ENCODE measurements around the gene RNF41.
"Not testable (repeated sequence)": the region's sequence is repeated elsewhere in the genome, so short reads cannot be mapped to it uniquely, and the experiment has no call there.

RNF41 gene

GRCh38 chr12:56163533-56164344, 58.0 kb downstream of the RNF41 start:
- no peak for DNase-seq

DNA sequence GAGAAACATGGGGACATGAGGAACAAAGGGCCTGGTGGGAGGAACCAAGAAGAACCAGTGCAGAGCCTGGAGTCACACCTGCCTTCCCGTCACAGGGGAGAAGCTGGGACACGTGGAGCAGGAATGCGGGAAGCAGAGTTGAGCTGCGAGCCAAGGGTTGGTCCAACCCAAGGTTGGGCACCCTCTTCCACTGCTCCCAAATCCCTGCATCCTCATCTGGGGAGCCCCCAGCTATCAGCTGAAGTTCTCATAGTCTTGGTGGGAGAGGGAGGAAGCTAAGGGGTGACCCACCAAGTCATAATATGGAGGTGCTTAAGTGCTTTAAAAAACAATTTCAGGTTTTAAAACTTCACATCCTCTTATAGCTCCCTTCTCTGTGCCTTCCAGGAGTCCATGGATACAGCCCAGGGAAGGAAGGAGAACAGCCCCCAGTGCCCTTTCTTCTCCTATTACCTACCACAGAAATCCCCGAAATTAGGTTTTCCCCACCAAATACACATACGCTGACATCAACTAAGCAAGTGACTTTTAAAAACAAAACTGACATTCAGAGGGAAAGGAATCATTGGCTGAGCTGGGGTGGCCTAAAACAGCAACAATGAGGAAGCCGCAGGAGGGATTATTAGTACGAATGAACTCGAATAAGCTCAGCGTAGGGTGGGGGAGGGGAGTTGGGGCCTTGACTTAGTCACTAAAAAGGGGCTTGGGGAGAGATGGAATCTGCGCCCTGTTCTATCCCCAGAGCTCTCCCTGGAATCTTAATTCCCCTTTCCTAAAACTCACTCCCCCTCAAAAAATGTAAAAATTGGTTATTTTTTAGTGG, 59.0 kb downstream of the RNF41 start:
- no peak for DNase-seq

DNA sequence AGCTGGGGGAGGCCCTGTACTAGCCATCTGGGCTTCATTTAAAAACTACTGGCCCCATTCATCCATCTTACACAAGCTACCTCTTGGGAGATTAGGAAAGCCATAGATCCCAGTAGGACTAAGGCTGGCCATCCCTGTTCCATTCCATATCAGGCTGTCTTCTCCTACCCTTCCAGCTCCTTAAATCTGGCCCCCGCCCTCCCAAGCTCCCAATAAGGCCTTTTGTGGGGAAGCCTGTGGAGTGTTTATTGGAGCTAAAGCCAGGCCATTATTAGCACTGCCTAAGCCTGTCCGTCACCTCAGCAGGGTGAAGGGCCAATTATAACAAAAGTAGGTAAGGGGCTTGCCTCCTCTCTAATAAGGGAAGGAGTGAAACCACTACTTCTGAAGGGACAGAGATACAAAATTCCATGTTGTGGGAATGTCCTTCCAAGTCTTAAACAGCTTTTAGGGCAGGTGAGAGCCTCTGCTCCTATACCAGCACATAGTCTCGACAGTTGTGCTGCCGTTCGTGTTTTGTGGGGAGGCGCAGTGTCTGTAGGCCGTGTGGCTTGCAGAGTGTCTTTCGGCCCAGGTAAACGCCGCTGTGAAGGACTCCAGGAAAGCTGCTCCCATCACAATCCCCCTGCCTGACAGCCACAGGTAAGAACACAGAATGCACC, 59.9 kb downstream of the RNF41 start:
- no peak for DNase-seq

DNA sequence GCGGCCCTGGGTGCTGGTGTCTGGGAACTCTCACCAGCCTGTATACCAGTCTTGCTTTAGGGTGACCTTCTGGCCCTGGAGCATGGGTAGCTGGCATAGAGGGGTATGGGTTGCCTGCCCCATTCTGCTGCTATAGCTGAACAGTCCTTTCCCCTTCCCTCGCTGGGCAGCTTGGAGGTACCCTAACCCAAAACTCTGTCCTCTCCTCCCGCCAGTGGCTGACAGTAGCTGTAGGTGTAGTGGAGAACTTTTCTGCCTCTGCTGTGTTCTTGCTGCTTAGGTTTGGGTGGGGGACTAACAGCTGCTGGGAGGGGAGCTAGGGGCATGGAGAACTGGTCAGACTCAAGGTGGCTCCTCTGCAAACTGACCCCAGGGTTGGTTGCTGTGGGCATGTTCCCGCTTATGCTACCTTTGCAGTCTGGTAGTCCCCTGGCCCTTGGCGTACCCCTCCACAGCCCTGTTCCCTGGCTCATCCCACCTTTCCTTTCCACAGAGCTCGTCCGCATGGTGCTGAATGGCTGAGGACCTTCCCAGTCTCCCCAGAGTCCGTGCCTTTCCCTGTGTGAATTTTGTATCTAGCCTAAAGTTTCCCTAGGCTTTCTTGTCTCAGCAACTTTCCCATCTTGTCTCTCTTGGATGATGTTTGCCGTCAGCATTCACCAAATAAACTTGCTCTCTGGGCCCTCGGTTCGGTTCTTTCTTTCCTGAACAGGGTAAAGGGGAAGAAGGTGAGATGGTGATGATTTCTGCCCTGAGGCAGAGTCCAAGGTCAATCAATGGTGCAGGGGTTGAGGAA, 60.6 kb downstream of the RNF41 start:
- no peak for DNase-seq

DNA sequence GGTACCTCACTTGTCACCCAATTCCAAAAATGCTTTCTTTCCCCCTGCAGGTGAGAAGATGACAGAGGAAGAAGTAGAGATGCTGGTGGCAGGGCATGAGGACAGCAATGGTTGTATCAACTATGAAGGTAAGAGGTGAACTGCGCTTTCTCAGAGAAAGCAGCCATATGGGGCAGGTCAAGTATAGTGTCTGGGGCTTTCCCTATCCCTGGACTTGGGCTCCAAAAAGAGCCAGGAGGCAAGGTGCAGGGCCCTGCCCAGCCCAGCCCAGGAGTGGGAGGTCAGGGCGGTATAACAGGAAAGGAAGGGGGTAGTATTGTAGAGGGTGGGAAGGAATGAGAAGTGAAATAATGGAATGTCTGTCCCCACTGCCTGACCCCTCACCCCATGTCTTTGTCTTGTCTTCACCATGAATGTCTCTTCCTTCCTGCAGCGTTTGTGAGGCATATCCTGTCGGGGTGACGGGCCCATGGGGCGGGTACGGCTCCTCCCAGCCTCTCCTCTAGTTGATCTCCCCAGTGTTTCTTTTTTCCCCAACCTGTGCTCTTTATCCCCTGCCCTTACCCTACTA, 61.4 kb downstream of the RNF41 start:
- DNase-seq, result no peak

- no peak for DNase-seq
These were observed 62.1 kb downstream of the RNF41 start for GRCh38 chr12:56159482-56160192.

GRCh38 chr12:56158926-56159461, 62.7 kb downstream of the RNF41 start:
- peak in 1 of 2 experiments; percentile 38 for DNase-seq

- DNase-seq, result peak; percentile 95 to 98
These were observed 63.4 kb downstream of the RNF41 start, which contains the start of gene MYL6 for GRCh38 chr12:56158029-56158925. TSS of gene MYL6 (plus strand) at chr12:56158359. CDS start at chr12:56158402, 43 bp downstream.

DNA sequence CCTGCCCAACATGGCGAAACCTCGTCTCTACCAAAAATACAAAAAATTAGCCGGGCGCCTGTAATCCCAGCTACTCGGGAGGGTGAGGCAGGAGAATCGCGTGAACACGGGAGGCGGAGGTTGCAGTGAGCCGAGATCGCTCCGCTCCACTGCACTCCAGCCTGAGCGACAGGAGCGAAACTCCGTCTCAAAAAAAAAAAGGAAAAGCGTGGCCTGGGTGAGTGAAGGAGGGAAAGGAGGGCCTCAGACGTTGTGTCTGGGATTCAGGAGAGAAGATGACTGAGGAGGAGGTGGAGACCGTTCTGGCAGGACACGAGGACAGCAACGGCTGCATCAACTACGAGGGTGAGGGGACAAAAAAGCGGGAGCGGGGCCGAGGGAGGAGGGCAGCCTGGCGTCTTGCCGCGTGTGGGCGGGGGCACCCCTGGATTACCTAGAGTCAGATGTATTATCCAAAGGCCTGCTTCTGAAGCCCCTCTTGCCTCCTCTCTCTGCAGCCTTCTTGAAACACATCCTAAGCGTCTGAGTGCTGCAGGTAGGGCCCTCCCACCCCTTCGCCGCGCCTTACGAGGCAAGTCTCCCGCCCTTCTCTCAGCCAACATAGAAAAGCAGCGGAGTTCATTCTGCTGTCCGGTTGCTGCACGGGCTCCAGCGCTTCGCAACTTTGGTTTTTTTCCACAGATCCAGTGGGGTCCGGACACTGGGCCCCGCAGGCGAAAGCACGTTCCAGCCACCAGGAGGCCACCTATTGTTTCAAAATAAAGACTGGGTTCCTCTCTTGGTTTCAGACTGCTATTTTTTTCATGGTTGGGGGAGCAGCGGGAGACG, 64.3 kb downstream of the RNF41 start:
- DNase-seq, result peak; percentile 77 to 85

- not testable (repeated sequence) for DNase-seq
These were observed 65.1 kb downstream of the RNF41 start for GRCh38 chr12:56156464-56157200.

- DNase-seq, result no peak
These were observed 66.4 kb downstream of the RNF41 start for GRCh38 chr12:56155256-56155845.

DNA sequence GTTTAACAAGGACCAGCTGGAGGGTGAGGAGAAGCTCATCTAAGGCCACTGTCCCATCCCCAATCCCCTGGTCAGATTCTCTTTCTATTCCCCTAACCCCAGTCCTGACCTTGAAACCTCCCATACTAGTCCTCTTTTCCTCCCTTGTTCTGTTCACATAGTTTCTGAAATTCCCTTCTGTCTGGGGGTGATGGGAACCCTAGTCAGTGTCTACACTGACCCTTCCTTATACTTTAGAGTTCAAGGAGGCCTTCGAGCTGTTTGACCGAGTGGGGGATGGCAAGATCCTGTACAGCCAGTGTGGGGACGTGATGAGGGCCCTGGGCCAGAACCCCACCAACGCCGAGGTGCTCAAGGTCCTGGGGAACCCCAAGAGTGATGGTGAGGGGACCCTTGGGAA, 66.9 kb downstream of the RNF41 start:
- no peak for DNase-seq

GRCh38 chr12:56154246-56154771, 67.4 kb downstream of the RNF41 start:
- peak; percentile 94 to 97 for DNase-seq

GRCh38 chr12:56153678-56154065, 68.0 kb downstream of the RNF41 start:
- peak; percentile 16 to 59 for DNase-seq

DNA sequence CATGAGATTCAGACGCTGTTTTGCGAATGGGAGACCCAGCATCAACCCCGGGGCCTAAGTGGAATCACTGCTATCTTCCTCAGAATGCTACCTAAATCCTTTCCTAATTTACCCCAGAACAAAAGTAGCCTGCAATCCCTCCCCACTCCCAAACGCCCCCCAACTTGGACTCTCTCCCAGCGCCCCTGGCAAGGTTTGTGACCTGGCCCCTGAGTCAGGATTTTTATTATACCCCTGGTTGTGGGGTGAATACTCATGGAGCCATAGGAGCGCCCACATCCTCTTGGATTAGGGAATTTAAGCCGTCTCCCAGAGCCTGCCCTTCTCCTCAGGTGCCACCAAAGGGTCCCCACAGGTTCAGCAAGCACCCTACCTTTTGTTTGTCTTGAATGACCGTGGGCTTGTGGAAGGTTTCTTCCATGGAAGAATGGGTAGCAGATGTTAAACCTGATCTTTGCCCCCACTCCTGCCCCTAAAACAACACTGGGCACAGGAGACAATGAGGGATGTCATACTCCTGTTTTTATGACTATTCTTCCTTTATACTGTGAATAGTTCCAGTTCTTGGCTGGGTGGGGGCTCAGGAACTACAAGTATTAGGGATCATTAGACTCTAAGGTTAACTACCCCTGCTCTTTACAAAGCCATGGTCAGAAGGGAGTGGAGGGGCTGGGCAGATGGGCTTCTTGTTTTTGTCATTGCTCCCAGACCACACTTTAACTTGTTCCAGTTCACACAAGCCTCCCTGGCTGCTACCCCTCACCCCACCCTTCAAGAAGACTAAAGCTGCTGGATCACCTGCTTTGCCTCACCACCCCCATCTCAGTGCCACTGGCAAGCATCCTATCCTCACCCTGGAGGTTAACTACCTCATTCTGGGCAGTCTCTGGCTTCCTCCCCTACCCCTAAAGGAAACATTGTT, 68.7 kb downstream of the RNF41 start:
- peak in 1 of 2 experiments; percentile 25 for DNase-seq

Data from NCI-H524 (cell line).